Small intestine (tissue), 7 donors: ENCODE results near the gene NF1. TPM values are rescaled to one million over a fixed set of nuclear protein-coding genes. Genes with fewer than 3 reads are reported as not detected.
A peak's percentile ranks its signal among the peaks of the same experiment; 100 is the strongest.

ENCODE experiments used
- DNase-seq, 2 donors: peaks; one replicate each; pipeline versions ENCODE4 v3.0.0 to v3.0.0-alpha.2; 2013
- FAIRE-seq: peaks from 2 replicates; lab custom pipeline; 2012; peaks lifted over from hg19 to GRCh38; lab: Jason Lieb, UNC
- H3K27ac ChIP-seq, 3 donors: one replicate each; pipeline ENCODE4 v1.5.1; 2013; ENCODE audit warnings: low read length in 2 of 3, mild to moderate bottlenecking in 2 of 3, control low read depth in 1 of 3, inconsistent platforms in 1 of 3, low read depth in 1 of 3, moderate library complexity in 1 of 3
- H3K27me3 ChIP-seq, 3 donors: one replicate each; pipeline ENCODE4 v1.6.1; 2013; ENCODE audit warnings: low read length in 3 of 3, inconsistent platforms in 1 of 3; ENCODE audit not compliant: control insufficient read depth in 3 of 3, insufficient read depth in 3 of 3
- H3K36me3 ChIP-seq, 3 donors: one replicate each; pipeline ENCODE4 v1.6.1; 2013; ENCODE audit warnings: low read length in 3 of 3, inconsistent platforms in 1 of 3, low read depth in 1 of 3, mild to moderate bottlenecking in 1 of 3, moderate library complexity in 1 of 3; ENCODE audit not compliant: control insufficient read depth in 3 of 3, insufficient read depth in 2 of 3
- H3K4me1 ChIP-seq, 3 donors: one replicate each; pipeline ENCODE4 v1.6.1; 2013; ENCODE audit warnings: low read length in 2 of 3, inconsistent platforms in 1 of 3, low read depth in 1 of 3, mild to moderate bottlenecking in 1 of 3, moderate library complexity in 1 of 3; ENCODE audit not compliant: control insufficient read depth in 3 of 3, insufficient read depth in 2 of 3
- H3K4me3 ChIP-seq, 3 donors: one replicate each; pipeline ENCODE4 v1.5.1; 2013; ENCODE audit warnings: low read length in 3 of 3, control low read depth in 1 of 3, inconsistent platforms in 1 of 3, low read depth in 1 of 3, mild to moderate bottlenecking in 1 of 3, moderate library complexity in 1 of 3
- H3K9me3 ChIP-seq, 2 donors: one replicate each; pipeline ENCODE4 v1.6.1; 2013; ENCODE audit warnings: low read depth in 1 of 2, low read length in 1 of 2; ENCODE audit not compliant: control insufficient read depth in 2 of 2, insufficient read depth in 1 of 2
- WGBS, 3 donors: extraction: QIAGEN DNeasy Blood & Tissue Kit; methylation state at CpG; one replicate each; pipeline ENCODE4 v1.1.7; 2013; 5-methylcytosine and 5-hydroxymethylcytosine counted together
- polyA plus RNA-seq, 4 donors: library from polyadenylated mRNA; stranded (reverse) in 3 of 4; unstranded in 1 of 4; fragments of 200-250 nt in 3 of 4; fragments of 120-200 nt in 1 of 4; gene quantifications; one replicate each; pipeline versions ENCODE4 v1.2.1 to v1.2.3, GENCODE V29; 2013
- donor health status: healthy with polysubstance abuse.
- donor health status: control.
- donor health status: control.
- donor health status: Bipolar disorder and iron deficiency.
- donor health status: healthy.

Gene NF1
- polyA plus RNA-seq, 4 donors = 7.7 to 27.3 (median 9.5) TPM

DNA sequence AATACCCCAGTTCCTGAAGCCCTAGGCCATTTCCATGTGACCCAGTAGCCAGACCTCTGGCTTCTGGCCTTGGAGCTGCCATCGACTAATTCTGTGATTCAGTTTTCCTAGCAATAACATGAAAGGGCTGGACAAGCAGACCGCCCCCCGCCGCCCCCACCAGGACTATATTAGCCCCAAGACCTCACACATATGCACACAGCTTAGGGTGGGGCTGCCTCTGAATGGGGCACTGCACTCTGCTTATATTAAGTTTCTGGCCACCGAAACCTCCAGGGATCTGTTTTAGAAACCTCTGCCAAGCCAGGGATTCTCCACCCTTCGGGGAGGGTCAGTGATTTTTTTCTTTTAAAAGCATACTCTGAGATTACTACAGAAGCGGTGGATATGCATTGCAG lies 299.0 kb downstream of the NF1 start:
- DNase-seq (no peak), FAIRE-seq (no peak)
- no peaks in the 10 kb centered on the region for H3K36me3 ChIP-seq
- 84 to 91% (median 87%) methylated on average over 7 of the region's 7 CpGs for WGBS, 3 donors
- H3K27me3 ChIP-seq = peaks cover 4 to 62% (median 16%) of the 10 kb centered on the region in 3 donors
- peaks cover 0 to 4% (median 3%) of the 10 kb centered on the region in 3 donors for H3K4me1 ChIP-seq
- no peak overlapping the region for H3K27ac ChIP-seq
- no peaks in the 10 kb centered on the region for H3K9me3 ChIP-seq
- no peak overlapping the region for H3K4me3 ChIP-seq

GRCh38 chr17:31394544-31394943 lies 299.8 kb downstream of the NF1 start:
- H3K9me3 ChIP-seq = no peaks in the 10 kb centered on the region
- FAIRE-seq (no peak), DNase-seq (peak; percentile 20 to 82)
- H3K4me3 ChIP-seq = no peak overlapping the region
- H3K4me1 ChIP-seq = peaks cover 0 to 4% (median 3%) of the 10 kb centered on the region in 3 donors
- peaks cover 4 to 54% (median 16%) of the 10 kb centered on the region in 3 donors for H3K27me3 ChIP-seq
- no peak overlapping the region for H3K27ac ChIP-seq
- whole genome bisulfite sequencing, 3 donors = 12 to 17% (median 16%) methylated on average over 11 of the region's 11 CpGs
- H3K36me3 ChIP-seq = no peaks in the 10 kb centered on the region

- DNase-seq (no peak), FAIRE-seq (no peak)
These were observed 302.6 kb downstream of the NF1 start for GRCh38 chr17:31397256-31397939.

GRCh38 chr17:31398381-31399311 lies 303.9 kb downstream of the NF1 start:
- Histone ChIP-seq H3K9me3 (no peaks in the 10 kb centered on the region), H3K27me3 (peaks cover 0 to 19% (median 4%) of the 10 kb centered on the region in 3 donors), H3K36me3 (no peaks in the 10 kb centered on the region), H3K27ac (no peak overlapping the region), H3K4me3 (no peak overlapping the region), H3K4me1 (no peaks in the 10 kb centered on the region)
- FAIRE-seq = no peak
- no peak for DNase-seq
- WGBS, 3 donors = 72 to 81% (median 79%) methylated on average over 21 of the region's 21 CpGs

More at GRCh38 chr17:31397256-31397939, 302.6 kb downstream of the NF1 start:
- 64 to 81% (median 79%) methylated on average over 8 of the region's 8 CpGs for WGBS, 3 donors
- Histone ChIP-seq H3K36me3 (no peaks in the 10 kb centered on the region), H3K27me3 (peaks cover 0 to 32% (median 16%) of the 10 kb centered on the region in 3 donors), H3K4me3 (no peak overlapping the region), H3K27ac (no peak overlapping the region), H3K4me1 (no peaks in the 10 kb centered on the region), H3K9me3 (no peaks in the 10 kb centered on the region)

DNA sequence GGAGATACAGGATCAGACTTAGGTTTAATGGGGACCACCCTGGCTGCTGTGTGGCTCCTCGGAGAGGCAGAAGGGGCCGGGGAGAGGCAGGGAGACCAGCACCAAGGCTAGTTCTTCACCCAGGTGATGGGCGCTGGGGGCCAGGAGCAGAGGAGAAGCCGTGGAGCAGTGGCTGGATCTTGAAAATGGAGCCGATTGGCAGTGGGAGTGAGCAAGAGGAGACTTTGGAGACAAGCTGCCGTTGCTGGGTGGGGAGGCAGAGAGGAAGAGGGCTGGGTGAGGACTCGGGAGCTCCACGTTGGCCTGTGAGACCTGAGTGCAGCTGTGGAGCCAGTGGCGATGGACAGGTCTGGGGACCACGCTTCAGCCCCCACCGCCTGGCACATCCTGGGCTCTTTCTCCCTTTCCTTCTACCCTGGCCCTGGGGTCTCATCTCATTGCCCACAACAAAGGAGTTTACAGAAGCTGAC lies 305.7 kb downstream of the NF1 start:
- H3K36me3 ChIP-seq = no peaks in the 10 kb centered on the region
- peaks cover 0 to 8% (median 4%) of the 10 kb centered on the region in 3 donors for H3K27me3 ChIP-seq
- no peaks in the 10 kb centered on the region for H3K9me3 ChIP-seq
- FAIRE-seq = no peak
- no peak for DNase-seq
- no peak overlapping the region for H3K27ac ChIP-seq
- H3K4me3 ChIP-seq = no peak overlapping the region
- WGBS, 3 donors = 55 to 71% (median 63%) methylated on average over 9 to 11 of the region's 11 CpGs
- no peaks in the 10 kb centered on the region for H3K4me1 ChIP-seq

DNA sequence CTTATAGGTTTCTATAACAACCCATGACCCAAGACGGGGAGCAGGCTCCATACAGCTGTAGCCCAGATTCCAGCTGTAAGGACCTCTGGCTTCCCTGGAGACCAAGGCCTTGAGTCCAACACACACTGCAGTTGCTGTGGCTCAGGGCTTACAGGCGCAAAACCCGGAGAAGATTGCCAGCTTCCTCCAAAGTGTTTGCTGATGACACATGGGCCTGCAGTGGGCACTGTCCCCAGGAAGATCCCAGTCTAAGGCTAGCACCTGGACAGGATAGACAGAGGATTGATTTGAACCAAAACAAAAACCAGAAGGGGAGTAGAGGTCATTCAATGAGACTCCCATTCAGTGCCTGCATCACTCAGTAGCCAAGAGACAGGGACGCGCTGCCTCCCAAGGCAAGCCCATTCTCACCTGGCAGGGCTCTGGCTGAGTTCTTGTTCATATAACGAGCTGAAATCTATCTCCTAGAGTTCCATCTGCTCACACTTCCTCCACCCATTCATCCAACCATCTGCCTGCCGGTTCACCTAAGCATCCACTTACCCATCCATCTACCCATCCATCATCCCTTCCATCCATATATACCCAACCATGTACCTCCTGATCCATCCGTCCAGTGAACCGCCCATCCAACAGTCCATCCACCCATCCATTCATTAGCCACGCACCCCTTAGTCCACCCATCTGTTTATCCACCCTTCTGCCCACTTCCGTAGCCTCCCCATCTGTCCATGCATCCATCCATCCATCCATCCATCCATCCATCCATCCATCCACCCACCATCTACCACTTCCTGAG lies 306.9 kb downstream of the NF1 start:
- H3K4me1 ChIP-seq = no peaks in the 10 kb centered on the region
- FAIRE-seq = no peak
- H3K9me3 ChIP-seq = no peaks in the 10 kb centered on the region
- H3K27me3 ChIP-seq = peaks cover 0 to 4% (median 3%) of the 10 kb centered on the region in 3 donors
- no peak overlapping the region for H3K4me3 ChIP-seq
- no peak for DNase-seq
- WGBS, 3 donors = 83 to 88% (median 88%) methylated on average over 11 of the region's 11 CpGs
- no peak overlapping the region for H3K27ac ChIP-seq
- no peaks in the 10 kb centered on the region for H3K36me3 ChIP-seq

GRCh38 chr17:31404028-31404949 lies 309.5 kb downstream of the NF1 start:
- H3K36me3 ChIP-seq = no peaks in the 10 kb centered on the region
- no peak overlapping the region for H3K4me3 ChIP-seq
- no peak for FAIRE-seq
- H3K27ac ChIP-seq = no peak overlapping the region
- no peaks in the 10 kb centered on the region for H3K4me1 ChIP-seq
- H3K9me3 ChIP-seq = no peaks in the 10 kb centered on the region
- no peak for DNase-seq
- peaks cover 0 to 4% (median 2%) of the 10 kb centered on the region in 3 donors for H3K27me3 ChIP-seq
- WGBS, 3 donors = 78 to 84% (median 83%) methylated on average over 19 of the region's 19 CpGs
